SK-N-SH (cell line): ENCODE measurements around the gene RTN4. TPM values are rescaled to one million over a fixed set of nuclear protein-coding genes. Genes with fewer than 3 reads are reported as not detected.

Source experiments
- CTCF ChIA-PET: fragments of 300-600, 350-600 bp; formaldehyde crosslinking; extraction: SDS; loops from one replicate; lab custom pipeline; 2021; lab: Yijun Ruan, JAX
- POLR2A ChIA-PET: fragments of 350-600 bp; sonication (Branson Sonifier 250); formaldehyde crosslinking; extraction: SDS; loops from one replicate; lab custom pipeline; 2020; ENCODE audit warnings: antibody characterized with exemption, inconsistent platforms; lab: Yijun Ruan, JAX
- DNase-seq: peaks from one replicate; pipeline ENCODE4 v3.0.0; 2012
- H2AFZ ChIP-seq: fragments of 200-600 bp; sonication (generic); 2 replicates; pipeline ENCODE4 v1.8.1; 2016; ENCODE audit warnings: antibody characterized with exemption, mild to moderate bottlenecking, low read depth
- H3F3A ChIP-seq: fragments of 200-600 bp; sonication (generic); replicated peaks from 2 replicates; pipeline ENCODE3; 2016; ENCODE audit warnings: antibody characterized with exemption, mild to moderate bottlenecking; ENCODE audit not compliant: insufficient read depth
- H3K27ac ChIP-seq, 2 experiments: fragments of 200-500 bp in 1 of 2; fragments of 200-600 bp in 1 of 2; sonication (Bioruptor generic) in 1 of 2; sonication (generic), shearing (Covaris generic) in 1 of 2; 2 replicates each; pipeline versions ENCODE4 v1.5.1 to v1.6.1; 2014 to 2016; ENCODE audit warnings: low read depth in 2 of 2, inconsistent platforms in 1 of 2, low read length in 1 of 2, mild to moderate bottlenecking in 1 of 2, mixed read lengths in 1 of 2
- H3K27me3 ChIP-seq: fragments of 200-600 bp; sonication (generic), shearing (Covaris generic); 2 replicates; pipeline ENCODE4 v1.6.1; 2016; ENCODE audit warnings: mixed run types; ENCODE audit not compliant: insufficient read depth
- H3K36me3 ChIP-seq, 2 experiments: fragments of 200-500 bp in 1 of 2; fragments of 200-600 bp in 1 of 2; sonication (Bioruptor generic) in 1 of 2; sonication (generic) in 1 of 2; replicated peaks in 1 of 2; 2 replicates each; pipeline versions ENCODE3 to v1.5.1; 2014 to 2016; ENCODE audit warnings: low read length in 1 of 2, mild to moderate bottlenecking in 1 of 2; ENCODE audit not compliant: insufficient read depth in 2 of 2, control insufficient read depth in 1 of 2
- H3K4me1 ChIP-seq, 2 experiments: fragments of 200-500 bp in 1 of 2; fragments of 200-600 bp in 1 of 2; sonication (Bioruptor generic) in 1 of 2; sonication (generic), shearing (Covaris generic) in 1 of 2; 2 replicates each; pipeline versions ENCODE4 v1.5.1 to v1.6.1; 2014 to 2016; ENCODE audit warnings: low read depth in 1 of 2, low read length in 1 of 2, mixed run types in 1 of 2; ENCODE audit not compliant: insufficient read depth in 2 of 2, control insufficient read depth in 1 of 2
- H3K4me2 ChIP-seq: fragments of 200-600 bp; sonication (generic), shearing (Covaris generic); 2 replicates; pipeline ENCODE4 v1.6.1; 2017; ENCODE audit warnings: mixed run types
- H3K4me3 ChIP-seq, 2 experiments: fragments of 200-500 bp in 1 of 2; fragments of 200-600 bp in 1 of 2; sonication (Bioruptor generic) in 1 of 2; sonication (generic), shearing (Covaris generic) in 1 of 2; 2 replicates each; pipeline versions ENCODE4 v1.5.1 to v1.8.1; 2014 to 2016; ENCODE audit warnings: low read depth in 2 of 2, inconsistent platforms in 1 of 2, low read length in 1 of 2, mild to moderate bottlenecking in 1 of 2, mixed read lengths in 1 of 2, moderate library complexity in 1 of 2
- H3K79me2 ChIP-seq: fragments of 200-600 bp; sonication (generic); 2 replicates; pipeline ENCODE4 v1.8.1; 2017; ENCODE audit warnings: mild to moderate bottlenecking; ENCODE audit not compliant: insufficient read depth
- H3K9ac ChIP-seq: fragments of 200-600 bp; sonication (generic); 2 replicates; pipeline ENCODE4 v1.6.1; 2017; ENCODE audit warnings: mixed run types
- H3K9me2 ChIP-seq: fragments of 200-600 bp; sonication (generic); 2 replicates; pipeline ENCODE4 v1.6.1; 2017; ENCODE audit warnings: mixed run types
- H3K9me3 ChIP-seq: fragments of 200-600 bp; sonication (generic); 2 replicates; pipeline ENCODE4 v1.6.1; 2017; ENCODE audit warnings: mixed run types, mild to moderate bottlenecking, moderate library complexity
- H4K20me1 ChIP-seq: fragments of 200-600 bp; sonication (generic); 2 replicates; pipeline ENCODE4 v1.6.1; 2017; ENCODE audit warnings: mild to moderate bottlenecking, mixed run types; ENCODE audit not compliant: insufficient read depth
- EZH2phosphoT487 ChIP-seq: fragments of 200-600 bp; sonication (generic); IDR thresholded peaks from 2 replicates; pipeline ENCODE4 v1.6.1; 2017; ENCODE audit warnings: low read depth, mixed run types, mild to moderate bottlenecking, antibody characterized with exemption, moderate library complexity, borderline replicate concordance
- FOSL2 ChIP-seq: IDR thresholded peaks from 2 replicates; pipeline ENCODE4 v1.4.0; 2012; ENCODE audit warnings: low read depth, mild to moderate bottlenecking, moderate library complexity, borderline replicate concordance
- MEF2A ChIP-seq: IDR thresholded peaks from 2 replicates; pipeline ENCODE4 v1.4.0; 2012; ENCODE audit warnings: low read depth, borderline replicate concordance
- MXI1 ChIP-seq: IDR thresholded peaks from 2 replicates; pipeline ENCODE4 v1.6.1; 2012; ENCODE audit warnings: mild to moderate bottlenecking, low read depth, low read length, improper control_type of control experiment
- PBX3 ChIP-seq: IDR thresholded peaks from 2 replicates; pipeline ENCODE4; 2012
- POLR2AphosphoS5 ChIP-seq: IDR thresholded peaks from 2 replicates; pipeline ENCODE4 v1.6.1; 2012; ENCODE audit warnings: low read depth, low read length
- RXRA ChIP-seq: IDR thresholded peaks from 2 replicates; pipeline ENCODE4 v1.4.0; 2012; ENCODE audit warnings: low read depth, mild to moderate bottlenecking, borderline replicate concordance
- TEAD4 ChIP-seq: IDR thresholded peaks from 2 replicates; pipeline ENCODE4 v1.4.0; 2012; ENCODE audit warnings: mild to moderate bottlenecking, borderline replicate concordance; ENCODE audit not compliant: insufficient read depth
- YY1 ChIP-seq: IDR thresholded peaks from 2 replicates; pipeline ENCODE4 v1.4.0; 2012; ENCODE audit warnings: low read depth, mild to moderate bottlenecking
- ZBTB33 ChIP-seq: IDR thresholded peaks from 2 replicates; pipeline ENCODE4 v1.4.0; 2012; ENCODE audit warnings: low read depth, borderline replicate concordance
- WGBS: methylation state at CpG from one replicate; pipeline ENCODE4 v1.1.6; 2017; ENCODE audit warnings: low lambda C conversion rate; 5-methylcytosine and 5-hydroxymethylcytosine counted together
- polyA plus RNA-seq, 3 experiments: library from polyadenylated mRNA; depleted of rRNA; stranded (reverse); fragments of >200 nt; gene quantifications; 2 replicates each; pipeline ENCODE4 v1.2.3, GENCODE V29; 2012
- TF ChIP-seq, protein P1 (sequence below): fragments of 150-350 bp; IDR thresholded peaks from 2 replicates; pipeline ENCODE4 v1.6.1; 2016; ENCODE audit warnings: mild to moderate bottlenecking, low read depth, low read length

RTN4 gene
- polyA plus RNA-seq, 1 of the 3 experiments (the other 2 are of a cell fraction) = 315 TPM

- no peak overlapping the region for H3K4me3 ChIP-seq
- CTCF ChIA-PET = interaction anchor here (1.1 to 1.5 kb wide), 2 partner anchors 201 to 207 kb away, joined by 3 read pairs; no protein-coding TSS in a partner anchor
- TF ChIP-seq POLR2AphosphoS5 (peak; percentile 30), ZBTB33 (no peak), EZH2phosphoT487 (no peak), RXRA (no peak)
- TF ChIP-seq, all 33 proteins: peak for 1
- DNase-seq = no peak
- Histone ChIP-seq H3K9me2 (no peaks in the 10 kb centered on the region), H3K79me2 (peaks cover 47% of the 10 kb centered on the region), H3K36me3 (peaks cover 56 to 70% of the 10 kb centered on the region in 2 experiments), H4K20me1 (peaks cover 45% of the 10 kb centered on the region), H3K9me3 (no peaks in the 10 kb centered on the region), H2AFZ (no peak overlapping the region), H3K4me2 (no peak overlapping the region), H3K9ac (no peak overlapping the region), H3F3A (peaks cover 46% of the 10 kb centered on the region), H3K4me1 (peaks cover 3 to 4% of the 10 kb centered on the region in 2 experiments; a peak in 2 of 4 replicates), H3K27ac (no peak overlapping the region), H3K27me3 (no peaks in the 10 kb centered on the region)
- POLR2A ChIA-PET = no interaction called here
- WGBS = 95% methylated on average over 18 of the region's 18 CpGs
These were observed 82.4 kb downstream of the RTN4 start for GRCh38 chr2:54967759-54968365.

GRCh38 chr2:54967269-54967668, 83.0 kb downstream of the RTN4 start:
- H3K79me2 ChIP-seq = peaks cover 41% of the 10 kb centered on the region
- peaks cover 50 to 64% of the 10 kb centered on the region in 2 experiments for H3K36me3 ChIP-seq
- no peak overlapping the region for H3K4me2 ChIP-seq
- H3F3A ChIP-seq = peaks cover 45% of the 10 kb centered on the region
- H4K20me1 ChIP-seq = peaks cover 39% of the 10 kb centered on the region
- ChIA-PET POLR2A (no interaction called here), CTCF (interaction anchor here (1.5 kb wide), 1 partner anchor 13 kb away, joined by 4 read pairs; no protein-coding TSS in a partner anchor)
- H2AFZ ChIP-seq = no peak overlapping the region
- no peak overlapping the region for H3K27ac ChIP-seq
- no peak for DNase-seq
- H3K9me2 ChIP-seq = no peaks in the 10 kb centered on the region
- H3K9ac ChIP-seq = no peak overlapping the region
- WGBS = 97% methylated on average over 4 of the region's 4 CpGs
- H3K9me3 ChIP-seq = no peaks in the 10 kb centered on the region
- H3K27me3 ChIP-seq = no peaks in the 10 kb centered on the region
- H3K4me1 ChIP-seq = peaks cover 3 to 4% of the 10 kb centered on the region in 2 experiments; a peak in 2 of 4 replicates
- TF ChIP-seq POLR2AphosphoS5 = peak; percentile 15; the same call in 1 of the 2 replicates
- TF ChIP-seq PBX3 = no peak
- H3K4me3 ChIP-seq = no peak overlapping the region

- peaks cover 45% of the 10 kb centered on the region for H3F3A ChIP-seq
- H3K4me3 ChIP-seq = no peak overlapping the region
- DNase-seq = no peak
- peaks cover 46 to 60% of the 10 kb centered on the region in 2 experiments for H3K36me3 ChIP-seq
- whole genome bisulfite sequencing = 96% methylated on average over 3 of the region's 3 CpGs
- H3K9ac ChIP-seq = no peak overlapping the region
- no peak overlapping the region for H3K4me2 ChIP-seq
- H3K9me2 ChIP-seq = no peaks in the 10 kb centered on the region
- H3K27ac ChIP-seq = no peak overlapping the region
- peaks cover 3 to 4% of the 10 kb centered on the region in 2 experiments; a peak in 2 of 4 replicates for H3K4me1 ChIP-seq
- H2AFZ ChIP-seq = no peak overlapping the region
- H3K79me2 ChIP-seq = peaks cover 36% of the 10 kb centered on the region
- peaks cover 35% of the 10 kb centered on the region for H4K20me1 ChIP-seq
- no peaks in the 10 kb centered on the region for H3K27me3 ChIP-seq
- ChIA-PET CTCF (interaction anchor here (1.5 kb wide), 1 partner anchor 13 kb away, joined by 4 read pairs; no protein-coding TSS in a partner anchor), POLR2A (no interaction called here)
- H3K9me3 ChIP-seq = no peaks in the 10 kb centered on the region
- TF ChIP-seq FOSL2 (no peak), MEF2A (no peak), MXI1 (no peak), PBX3 (no peak), TEAD4 (no peak), YY1 (no peak)
- TF ChIP-seq, protein P1, sequence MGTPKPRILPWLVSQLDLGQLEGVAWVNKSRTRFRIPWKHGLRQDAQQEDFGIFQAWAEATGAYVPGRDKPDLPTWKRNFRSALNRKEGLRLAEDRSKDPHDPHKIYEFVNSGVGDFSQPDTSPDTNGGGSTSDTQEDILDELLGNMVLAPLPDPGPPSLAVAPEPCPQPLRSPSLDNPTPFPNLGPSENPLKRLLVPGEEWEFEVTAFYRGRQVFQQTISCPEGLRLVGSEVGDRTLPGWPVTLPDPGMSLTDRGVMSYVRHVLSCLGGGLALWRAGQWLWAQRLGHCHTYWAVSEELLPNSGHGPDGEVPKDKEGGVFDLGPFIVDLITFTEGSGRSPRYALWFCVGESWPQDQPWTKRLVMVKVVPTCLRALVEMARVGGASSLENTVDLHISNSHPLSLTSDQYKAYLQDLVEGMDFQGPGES = no peak
These were observed 83.4 kb downstream of the RTN4 start for GRCh38 chr2:54966837-54967236.
